Measurements from ENCODE around the gene SRD5A1. TPM values are rescaled to one million over a fixed set of nuclear protein-coding genes. Genes with fewer than 3 reads are reported as not detected.

Gene SRD5A1
- total and polyA plus RNA-seq, 2 experiments from 2014 or later, result 18.9 to 20.2 TPM

DNA sequence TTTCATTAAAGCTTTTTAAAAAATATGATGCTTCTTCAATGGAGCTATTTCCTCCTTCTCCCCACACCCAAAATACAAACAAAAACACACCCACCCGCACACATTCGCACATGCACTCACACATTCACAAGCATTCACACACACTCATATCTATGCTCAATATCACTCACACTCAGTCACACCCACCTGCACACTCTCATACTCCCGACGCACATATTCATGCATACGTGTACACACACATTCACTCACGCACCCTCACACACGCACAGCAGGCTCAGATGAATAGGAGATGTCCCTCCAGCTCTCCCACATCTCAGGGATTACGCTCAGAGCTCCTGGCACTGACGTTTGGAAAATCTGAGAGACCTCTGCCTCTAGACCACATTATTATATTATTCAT lies 54.3 kb downstream of the SRD5A1 start:
- Histone ChIP-seq H3K4me1 (ENCODE audit: insufficient read depth) (no peaks in the 10 kb centered on the region), H3K9ac (no peak overlapping the region), H3K27ac (no peak overlapping the region), H2AFZ (peak overlapping the region; percentile 86), H3K9me2 (ENCODE audit: insufficient read depth) (no peaks in the 10 kb centered on the region), H3K79me2 (ENCODE audit: insufficient read depth) (no peaks in the 10 kb centered on the region), H3F3A (ENCODE audit: insufficient read depth) (no peaks in the 10 kb centered on the region; the same call in 1 of the 2 replicates), H3K4me3 (peak overlapping the region; percentile 77), H3K36me3 (ENCODE audit: low read depth) (no peaks in the 10 kb centered on the region), H3K9me3 (ENCODE audit: low read depth) (no peaks in the 10 kb centered on the region), H3K27me3 (replicated peaks; ENCODE audit: insufficient read depth) (peaks cover 1% of the 10 kb centered on the region; the same call in 1 of the 2 replicates), H4K20me1 (ENCODE audit: insufficient read depth) (no peaks in the 10 kb centered on the region), H3K4me2 (ENCODE audit: unreplicated experiment) (peak overlapping the region; percentile 89)
- in situ Hi-C loops (cut with MboI), result no loop called here
- TF ChIP-seq EZH2 (IDR thresholded peaks at IDR 0.05; ENCODE audit: insufficient read depth, poor library complexity, severe bottlenecking), result no peak
- TF ChIP-seq EZH2phosphoT487 (IDR thresholded peaks at IDR 0.05; ENCODE audit: insufficient read depth, low read depth), result no peak
- WGBS, 2 experiments (ENCODE audit: low coverage in 1 of 2, low lambda C conversion rate in 2 of 2, missing lambda C conversion rate in 2 of 2), result 60 to 62% methylated on average over 9 of the region's 9 CpGs
- no peak for DNase-seq

DNA sequence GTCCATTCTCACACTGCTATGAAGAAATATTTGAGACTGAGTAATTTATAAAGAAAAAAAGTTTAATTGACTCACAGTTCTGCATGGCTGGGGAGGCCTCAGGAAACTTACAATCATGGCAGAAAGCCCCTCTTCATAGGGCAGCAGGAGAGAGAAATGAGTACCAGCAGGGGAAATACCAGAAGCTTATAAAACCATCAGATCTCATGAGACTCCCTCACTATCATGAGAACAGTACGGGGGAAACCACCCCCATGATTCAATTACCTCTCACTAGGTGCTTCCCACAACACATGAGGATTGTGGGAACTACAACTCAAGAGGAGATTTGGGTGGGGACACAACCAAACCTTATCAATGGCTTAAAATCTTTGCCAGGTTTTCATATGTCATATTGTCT lies 59.7 kb downstream of the SRD5A1 start:
- H3K79me2 ChIP-seq (ENCODE audit: insufficient read depth), result no peaks in the 10 kb centered on the region
- no peak overlapping the region for H3K4me2 ChIP-seq (ENCODE audit: unreplicated experiment)
- no peaks in the 10 kb centered on the region for H3F3A ChIP-seq (ENCODE audit: insufficient read depth)
- TF ChIP-seq EZH2 (IDR thresholded peaks at IDR 0.05; ENCODE audit: insufficient read depth, poor library complexity, severe bottlenecking) (no peak), EZH2phosphoT487 (IDR thresholded peaks at IDR 0.05; ENCODE audit: insufficient read depth, low read depth) (no peak)
- WGBS, 2 experiments (ENCODE audit: low coverage in 1 of 2, low lambda C conversion rate in 2 of 2, missing lambda C conversion rate in 2 of 2), result 28 to 33% methylated on average over 1 of the region's 1 CpG
- H3K4me3 ChIP-seq, result no peak overlapping the region
- H3K9ac ChIP-seq, result no peak overlapping the region
- H3K36me3 ChIP-seq (ENCODE audit: low read depth), result no peaks in the 10 kb centered on the region
- no peaks in the 10 kb centered on the region; the same call in 1 of the 2 replicates for H3K9me2 ChIP-seq (ENCODE audit: insufficient read depth)
- peaks cover 21% of the 10 kb centered on the region; the same call in 1 of the 2 replicates for H3K27me3 ChIP-seq (replicated peaks; ENCODE audit: insufficient read depth)
- in situ Hi-C loops (cut with MboI), result no loop called here
- no peaks in the 10 kb centered on the region for H3K9me3 ChIP-seq (ENCODE audit: low read depth)
- H3K4me1 ChIP-seq (ENCODE audit: insufficient read depth), result no peaks in the 10 kb centered on the region
- H4K20me1 ChIP-seq (ENCODE audit: insufficient read depth), result no peaks in the 10 kb centered on the region
- H3K27ac ChIP-seq, result no peak overlapping the region
- no peak for DNase-seq
- no peak overlapping the region for H2AFZ ChIP-seq

- no peaks in the 10 kb centered on the region for H3K9me3 ChIP-seq (ENCODE audit: low read depth)
Observed at GRCh38 chr5:6698696-6699095, 65.5 kb downstream of the SRD5A1 start.

GRCh38 chr5:6699357-6699756 lies 66.1 kb downstream of the SRD5A1 start:
- no peak for DNase-seq
- Histone ChIP-seq H3K4me1 (ENCODE audit: insufficient read depth) (peaks cover 10% of the 10 kb centered on the region), H3K4me3 (no peak overlapping the region), H4K20me1 (ENCODE audit: insufficient read depth) (no peaks in the 10 kb centered on the region), H3K36me3 (ENCODE audit: low read depth) (no peaks in the 10 kb centered on the region), H3K9me3 (ENCODE audit: low read depth) (no peaks in the 10 kb centered on the region), H3K9ac (no peak overlapping the region), H3K27ac (no peak overlapping the region), H2AFZ (no peak overlapping the region), H3F3A (ENCODE audit: insufficient read depth) (peaks cover 9% of the 10 kb centered on the region; the same call in 1 of the 2 replicates), H3K4me2 (ENCODE audit: unreplicated experiment) (no peak overlapping the region), H3K9me2 (ENCODE audit: insufficient read depth) (no peaks in the 10 kb centered on the region; the same call in 1 of the 2 replicates), H3K27me3 (replicated peaks; ENCODE audit: insufficient read depth) (peaks cover 20% of the 10 kb centered on the region; the same call in 1 of the 2 replicates), H3K79me2 (ENCODE audit: insufficient read depth) (no peaks in the 10 kb centered on the region)
- in situ Hi-C loops (cut with MboI), result no loop called here
- WGBS, 2 experiments (ENCODE audit: low coverage in 1 of 2, low lambda C conversion rate in 2 of 2, missing lambda C conversion rate in 2 of 2), result 7 to 17% methylated on average over 1 of the region's 1 CpG
- TF ChIP-seq EZH2 (IDR thresholded peaks at IDR 0.05; ENCODE audit: insufficient read depth, poor library complexity, severe bottlenecking) (no peak), EZH2phosphoT487 (IDR thresholded peaks at IDR 0.05; ENCODE audit: insufficient read depth, low read depth) (no peak)

More at GRCh38 chr5:6698696-6699095, 65.5 kb downstream of the SRD5A1 start:
- 65 to 82% methylated on average over 1 of the region's 1 CpG for WGBS, 2 experiments (ENCODE audit: low coverage in 1 of 2, low lambda C conversion rate in 2 of 2, missing lambda C conversion rate in 2 of 2)
- Histone ChIP-seq H3K27ac (no peak overlapping the region), H3K4me2 (ENCODE audit: unreplicated experiment) (no peak overlapping the region), H3F3A (ENCODE audit: insufficient read depth) (peaks cover 3% of the 10 kb centered on the region; the same call in 1 of the 2 replicates), H3K9me2 (ENCODE audit: insufficient read depth) (no peaks in the 10 kb centered on the region; the same call in 1 of the 2 replicates), H3K36me3 (ENCODE audit: low read depth) (no peaks in the 10 kb centered on the region), H3K9ac (no peak overlapping the region), H3K4me3 (no peak overlapping the region), H3K27me3 (replicated peaks; ENCODE audit: insufficient read depth) (peaks cover 21% of the 10 kb centered on the region; the same call in 1 of the 2 replicates), H4K20me1 (ENCODE audit: insufficient read depth) (no peaks in the 10 kb centered on the region), H3K79me2 (ENCODE audit: insufficient read depth) (no peaks in the 10 kb centered on the region), H2AFZ (no peak overlapping the region), H3K4me1 (ENCODE audit: insufficient read depth) (peaks cover 3% of the 10 kb centered on the region)
- in situ Hi-C loops (cut with MboI), result no loop called here
- no peak for DNase-seq
- TF ChIP-seq EZH2phosphoT487 (IDR thresholded peaks at IDR 0.05; ENCODE audit: insufficient read depth, low read depth), result no peak
- TF ChIP-seq EZH2 (IDR thresholded peaks at IDR 0.05; ENCODE audit: insufficient read depth, poor library complexity, severe bottlenecking), result no peak
